ENCODE data around the gene LCE1F.
A peak's percentile ranks its signal among the peaks of the same experiment; 100 is the strongest.

Gene LCE1F

DNA sequence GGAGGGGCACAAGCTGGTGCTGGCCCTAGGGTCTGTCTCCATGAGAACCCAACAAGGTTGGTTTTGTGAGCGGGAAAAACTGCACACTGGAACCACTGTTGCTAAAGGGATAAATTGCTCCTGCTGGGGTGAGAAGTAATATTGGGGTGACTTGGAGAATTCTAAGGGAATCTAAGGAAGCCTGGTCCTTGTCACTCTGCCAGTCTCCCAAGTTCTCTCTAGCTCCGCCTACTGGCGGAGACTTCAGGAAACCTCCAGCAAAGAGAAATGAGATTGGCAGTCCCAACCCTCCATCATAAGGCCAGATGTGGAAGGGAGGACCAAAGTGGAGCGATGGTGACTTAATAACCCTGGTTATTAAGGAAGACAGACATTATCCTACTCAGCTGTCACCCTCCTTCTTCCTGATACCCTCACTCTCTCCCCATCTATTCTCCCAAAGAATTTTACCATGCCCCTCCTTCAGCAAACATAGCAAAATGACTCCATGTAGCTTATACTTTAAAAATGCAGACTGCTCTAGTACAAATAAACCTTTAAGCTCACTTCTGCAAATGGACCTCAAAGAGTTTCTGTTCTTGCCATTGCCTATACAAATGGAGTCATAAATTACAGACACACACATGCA is 2.7 kb downstream of the LCE1F start:
- peak; percentile 50 for DNase-seq

DNA sequence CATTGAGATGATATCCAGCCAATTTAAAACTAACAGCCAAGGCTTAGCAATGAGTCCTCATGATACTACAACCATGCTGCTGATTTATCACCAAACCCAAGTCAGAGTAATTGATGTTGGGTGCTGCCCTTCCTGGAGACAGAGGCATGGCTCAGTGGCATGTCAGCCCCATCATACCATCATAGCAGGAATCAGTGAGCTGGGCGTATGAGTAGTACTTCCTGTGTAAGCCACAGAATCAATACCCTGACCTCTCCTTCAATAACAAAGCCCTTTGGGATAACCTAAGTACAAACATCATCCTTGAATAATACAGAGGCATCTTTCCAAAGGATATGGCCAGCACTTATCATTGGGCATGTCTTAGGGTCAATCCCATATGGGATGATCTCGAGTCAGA is 8.2 kb downstream of the LCE1F start:
- DNase-seq, result no peak

DNA sequence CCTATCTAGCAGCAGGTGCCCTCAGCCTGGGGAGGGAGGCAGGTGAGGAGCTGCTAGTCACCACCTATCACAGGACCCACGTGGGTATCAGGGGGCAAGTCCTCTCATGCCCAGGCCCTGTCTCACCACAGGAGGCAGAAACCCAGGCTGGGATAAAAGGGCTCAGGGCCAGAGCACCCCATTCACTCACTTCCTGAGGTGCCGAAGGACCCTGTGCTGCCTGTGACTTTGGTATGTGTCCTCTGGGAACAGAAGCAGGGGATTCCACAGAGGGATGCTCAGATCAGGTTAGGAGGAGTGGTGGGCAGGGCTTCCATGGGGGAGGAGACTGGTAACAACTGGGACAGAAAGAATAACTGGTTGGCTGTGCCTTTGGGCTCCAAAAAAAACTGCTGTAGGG is 11.1 kb downstream of the LCE1F start, which contains the start of gene LCE1E:
Gene LCE1E, plus strand, starts transcription at position 181 of the 400 bp plus-strand sequence. CDS start 1,043 bp downstream, outside the sequence.
- peak; percentile 5 for DNase-seq

DNA sequence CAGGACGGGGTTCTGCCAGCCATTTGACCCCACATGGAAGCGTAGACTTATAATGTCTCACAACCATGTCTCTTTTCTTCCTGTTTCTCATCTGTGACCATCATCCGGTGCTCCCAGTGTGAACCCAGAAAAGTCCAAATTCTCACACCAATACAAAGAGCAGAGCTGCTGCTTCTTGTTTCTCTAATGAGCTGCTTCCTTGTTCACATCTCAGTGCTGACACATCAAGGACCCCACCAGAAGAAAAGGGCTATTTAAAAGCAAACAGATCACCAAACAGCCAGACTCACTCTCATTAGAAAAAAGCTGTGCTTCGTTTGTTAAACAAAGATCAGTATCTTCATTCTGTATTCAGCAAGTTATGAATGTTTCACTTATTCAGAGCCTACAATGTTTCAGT is 20.7 kb downstream of the LCE1F start:
- DNase-seq, result no peak

DNA sequence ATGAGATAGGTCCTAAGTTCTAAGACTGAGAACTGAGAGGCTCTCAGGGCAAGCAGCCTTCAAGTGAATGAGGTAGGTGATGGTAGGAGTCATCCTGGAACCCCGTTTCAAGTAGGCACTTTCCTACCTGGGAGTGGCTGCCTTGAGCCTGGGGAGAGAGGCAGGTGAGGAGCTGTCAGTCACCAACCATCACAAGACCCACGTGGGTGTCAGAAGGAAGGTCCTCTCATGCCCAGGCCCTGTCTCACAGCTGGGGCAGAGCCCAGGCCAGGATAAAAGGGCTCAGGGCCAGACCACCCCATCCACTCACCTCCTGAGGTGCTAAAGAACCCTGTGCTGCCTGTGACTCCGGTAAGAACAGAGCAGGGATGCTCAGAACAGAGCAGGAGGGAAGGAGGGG is 21.5 kb downstream of the LCE1F start, which contains the start of gene LCE1D:
Gene LCE1D, plus strand, starts transcription at position 301 of the 400 bp plus-strand sequence. CDS start 1,074 bp downstream, outside the sequence.
- no peak for DNase-seq

DNA sequence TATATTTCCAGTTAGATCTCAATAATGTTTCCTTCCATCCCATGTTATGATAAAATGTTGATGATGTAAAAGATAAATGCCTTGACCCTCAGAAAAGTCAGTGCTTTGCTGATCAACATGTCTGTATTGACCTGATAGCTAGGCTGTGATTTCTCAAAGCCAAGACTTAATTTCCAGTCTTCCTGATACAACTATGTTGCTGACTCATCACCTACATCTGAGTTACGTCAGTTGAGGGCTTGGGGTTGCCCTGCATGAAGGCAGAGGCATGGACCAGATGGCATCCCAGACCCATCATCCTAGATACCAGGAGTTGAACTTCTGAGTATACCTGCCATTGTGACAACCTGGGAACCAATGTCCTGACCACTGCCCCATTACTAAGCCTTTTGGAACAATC is 26.4 kb downstream of the LCE1F start:
- no peak for DNase-seq

DNA sequence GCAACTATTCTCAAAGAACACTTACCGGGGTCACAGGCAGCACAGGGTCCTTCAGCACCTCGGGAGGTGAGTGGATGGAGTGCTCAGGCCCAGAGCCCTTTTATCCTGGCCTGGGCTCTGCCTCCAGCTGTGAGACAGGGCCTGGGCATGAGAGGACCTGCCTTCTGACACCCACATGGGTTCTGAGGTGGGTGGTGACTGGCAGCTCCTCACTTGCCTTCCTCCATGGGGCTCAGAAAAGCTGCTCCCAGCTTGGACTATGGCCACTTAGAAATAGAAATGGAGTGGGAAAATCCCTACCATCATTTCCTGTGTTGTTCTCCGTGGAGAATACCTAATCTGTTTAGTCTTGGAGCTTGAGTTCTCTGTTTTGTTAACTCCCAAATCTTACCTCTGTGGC is 31.6 kb downstream of the LCE1F start, which contains the start of gene LCE1C:
Gene LCE1C, minus strand, starts transcription at position 76 of the 400 bp plus-strand sequence. CDS start 1,173 bp downstream, outside the sequence.
- no peak for DNase-seq

DNA sequence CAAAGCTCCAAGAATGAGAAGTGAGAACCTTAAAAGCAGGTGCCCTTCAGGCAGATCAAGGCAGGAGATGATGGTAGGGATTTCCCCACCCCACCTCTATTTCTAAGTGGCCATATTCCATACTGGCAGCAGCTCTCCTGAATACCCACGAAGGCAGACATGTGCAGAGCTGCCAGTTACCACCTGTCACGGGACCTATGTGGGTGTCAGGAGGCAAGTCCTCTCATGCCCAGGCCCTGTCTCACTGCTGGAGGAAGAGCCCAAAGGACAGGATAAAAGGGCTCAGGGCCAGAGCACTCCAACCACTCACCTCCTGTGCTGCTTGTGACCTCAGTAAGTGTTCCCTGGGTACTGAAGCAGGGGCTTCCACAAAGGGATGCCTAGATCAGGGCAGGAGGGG is 36.1 kb downstream of the LCE1F start:
- DNase-seq, result no peak

DNA sequence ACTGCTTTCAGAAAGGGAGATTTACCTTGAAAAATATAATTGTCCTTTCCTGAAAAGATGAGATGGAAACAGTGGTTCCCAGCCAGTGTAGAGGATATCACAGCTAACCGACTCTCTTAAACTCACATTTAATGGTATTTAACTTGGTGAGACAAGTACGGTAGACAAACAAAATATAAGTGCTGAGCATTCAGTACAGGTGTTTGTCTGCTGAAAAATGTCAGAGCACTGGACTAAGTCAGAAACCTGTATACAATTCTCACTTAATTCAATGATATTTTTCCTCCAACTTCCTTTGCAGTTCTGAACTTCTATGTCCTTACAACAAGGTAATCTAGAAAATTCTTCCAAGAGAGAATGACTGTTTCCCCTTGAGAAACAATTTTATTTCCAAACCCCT is 36.7 kb downstream of the LCE1F start, which contains the start of gene LCE1B:
Gene LCE1B, plus strand, starts transcription at position 301 of the 400 bp plus-strand sequence. CDS start 476 bp downstream, outside the sequence.
- no peak for DNase-seq

DNA sequence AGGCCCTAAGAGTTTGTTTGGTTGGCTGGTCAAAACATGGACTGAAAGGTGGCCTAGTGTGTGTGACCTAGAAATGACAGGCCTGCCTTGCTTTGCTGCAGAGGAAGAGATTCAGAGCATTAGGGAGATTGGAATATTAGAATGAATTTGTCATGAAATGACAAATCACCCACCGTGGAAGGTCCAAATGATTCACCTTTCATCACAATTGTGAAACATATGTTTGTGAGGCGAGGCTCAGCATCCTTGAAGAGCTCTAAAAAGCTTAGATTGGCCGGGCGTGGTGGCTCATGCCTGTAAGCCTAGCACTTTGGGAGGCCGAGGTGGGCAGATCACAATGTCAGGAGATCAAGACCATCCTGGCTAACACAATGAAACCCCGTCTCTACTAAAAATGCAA is 42.4 kb downstream of the LCE1F start:
- DNase-seq, result no peak

DNA sequence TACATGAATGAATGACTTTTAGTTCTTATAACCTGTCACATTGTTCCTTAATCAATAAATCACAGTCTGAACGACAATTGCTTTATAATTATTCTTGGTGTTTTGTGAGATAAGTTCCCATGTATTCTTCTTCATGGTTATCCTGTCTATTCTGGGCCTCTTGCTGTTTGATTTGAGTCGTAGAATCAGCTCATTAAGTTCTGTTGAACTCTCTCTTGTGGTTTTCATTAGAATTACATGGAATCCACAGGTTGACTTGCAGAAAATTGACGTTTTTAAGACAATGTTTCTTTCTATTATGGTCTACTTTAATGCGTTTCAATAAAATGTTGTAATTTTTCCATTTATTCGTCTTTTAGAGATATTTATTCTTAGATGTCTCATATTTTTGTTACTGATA is 48.4 kb downstream of the LCE1F start:
- no peak for DNase-seq

DNA sequence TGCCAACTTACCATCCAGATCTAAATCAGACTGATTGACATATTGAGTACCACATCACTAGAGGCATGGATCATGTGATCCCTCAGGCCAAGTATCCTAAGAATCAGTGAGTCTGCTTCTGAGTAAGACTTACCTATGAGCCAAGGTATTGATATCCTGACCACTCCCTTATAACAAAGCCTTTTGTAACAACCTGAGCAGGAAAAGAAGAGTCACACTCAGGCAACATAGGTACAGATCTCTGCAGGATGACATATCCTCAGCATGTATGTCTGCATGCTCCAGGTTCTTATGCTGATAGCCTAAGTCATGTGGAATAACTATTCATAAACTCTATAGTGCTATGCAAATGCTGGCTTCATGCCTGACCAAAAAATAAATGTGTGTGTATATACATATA is 50.0 kb downstream of the LCE1F start:
- no peak for DNase-seq
